H1 (cell line): ENCODE measurements around the gene ALAS1. TPM values are rescaled to one million over a fixed set of nuclear protein-coding genes. Genes with fewer than 3 reads are reported as not detected.

Source experiments
- CTCF ChIA-PET: fragments of 300-600 bp; sonication (Branson Sonifier 250); formaldehyde crosslinking; loops from one replicate; lab custom pipeline; 2021; ENCODE audit not compliant: partially characterized antibody; lab: Charles Lee
- POLR2A ChIA-PET: fragments of 300-600 bp; sonication (Branson Sonifier 250); formaldehyde crosslinking; loops from one replicate; lab custom pipeline; 2021; ENCODE audit warnings: inconsistent platforms; ENCODE audit not compliant: partially characterized antibody; lab: Charles Lee
- DNase-seq, 2 experiments: peaks; one replicate each; pipeline versions ENCODE4 v3.0.0 to v3.0.0-alpha.2; 2010 to 2022; ENCODE audit warnings: low spot score in 2 of 2, low read depth in 1 of 2, mixed read lengths in 1 of 2
- FAIRE-seq: peaks from 2 replicates; lab custom pipeline; 2011; peaks lifted over from hg19 to GRCh38; lab: Jason Lieb, UNC
- H2AFZ ChIP-seq: 2 replicates; pipeline ENCODE4 v1.8.1; 2012; ENCODE audit warnings: low read length, inconsistent platforms
- H2AK5ac ChIP-seq: 2 replicates; pipeline ENCODE4 v1.6.1; 2013; ENCODE audit warnings: low read depth, low read length
- H2BK120ac ChIP-seq: replicated peaks from 2 replicates; pipeline ENCODE3; 2013; ENCODE audit warnings: low read depth, low read length, inconsistent platforms
- H2BK12ac ChIP-seq: 2 replicates; pipeline ENCODE4 v1.6.1; 2013; ENCODE audit warnings: low read depth, low read length
- H2BK15ac ChIP-seq: 2 replicates; pipeline ENCODE4 v1.6.1; 2013; ENCODE audit warnings: low read length
- H2BK20ac ChIP-seq: 2 replicates; pipeline ENCODE4 v1.6.1; 2013; ENCODE audit warnings: low read length
- H2BK5ac ChIP-seq: 2 replicates; pipeline ENCODE4 v1.6.1; 2013; ENCODE audit warnings: low read depth, low read length
- H3K14ac ChIP-seq: 2 replicates; pipeline ENCODE4 v1.6.1; 2013; ENCODE audit warnings: inconsistent platforms; ENCODE audit not compliant: insufficient read length
- H3K18ac ChIP-seq: 2 replicates; pipeline ENCODE4 v1.6.1; 2013; ENCODE audit warnings: low read length; ENCODE audit errors: extremely low read depth
- H3K23ac ChIP-seq: 2 replicates; pipeline ENCODE4 v1.6.1; 2013; ENCODE audit warnings: inconsistent platforms; ENCODE audit not compliant: insufficient read length
- H3K23me2 ChIP-seq: 2 replicates; pipeline ENCODE4 v1.6.1; 2013; ENCODE audit warnings: low read depth, low read length
- H3K27ac ChIP-seq: 2 replicates; pipeline ENCODE4 v1.6.1; 2011; ENCODE audit warnings: low read depth, low read length, inconsistent platforms
- H3K27me3 ChIP-seq, 4 experiments: replicated peaks in 1 of 4; 1 replicate in 1 of 4; 2 replicates in 3 of 4; pipeline versions ENCODE4 v1.6.1 to v1.8.1; 2011 to 2013; ENCODE audit warnings: low read length in 3 of 4, mild to moderate bottlenecking in 3 of 4, inconsistent platforms in 2 of 4, mixed read lengths in 2 of 4, moderate library complexity in 1 of 4; ENCODE audit not compliant: control insufficient read depth in 3 of 4, insufficient read depth in 3 of 4; ENCODE audit errors: extremely low read depth in 1 of 4
- H3K36me3 ChIP-seq, 4 experiments: 2 replicates each; pipeline versions ENCODE4 v1.6.1 to v1.8.1; 2011 to 2013; ENCODE audit warnings: mild to moderate bottlenecking in 4 of 4, low read length in 3 of 4, moderate library complexity in 2 of 4, control low read depth in 1 of 4, inconsistent platforms in 1 of 4; ENCODE audit not compliant: insufficient read depth in 4 of 4, control insufficient read depth in 2 of 4
- H3K4ac ChIP-seq: replicated peaks from 2 replicates; pipeline ENCODE3; 2013; ENCODE audit warnings: low read length, low read depth, mixed read lengths, inconsistent platforms; ENCODE audit not compliant: insufficient read length
- H3K4me1 ChIP-seq, 4 experiments: replicated peaks in 1 of 4; 1 replicate in 1 of 4; 2 replicates in 3 of 4; pipeline versions ENCODE4 v1.6.1 to v1.8.1; 2011 to 2013; ENCODE audit warnings: low read length in 3 of 4, inconsistent platforms in 2 of 4, mixed read lengths in 1 of 4; ENCODE audit not compliant: insufficient read depth in 4 of 4, control insufficient read depth in 3 of 4
- H3K4me2 ChIP-seq, 2 experiments: 2 replicates each; pipeline versions ENCODE4 v1.6.1 to v1.8.1; 2011 to 2013; ENCODE audit warnings: low read depth in 2 of 2, low read length in 2 of 2, control low read depth in 1 of 2, inconsistent platforms in 1 of 2, mild to moderate bottlenecking in 1 of 2; ENCODE audit not compliant: insufficient read depth in 1 of 2
- H3K4me3 ChIP-seq, 4 experiments: fragments of 200-600, 300-600 bp in 1 of 4; sonication (generic), shearing (Covaris generic), sonication (Bioruptor Twin) in 1 of 4; 2 replicates each; pipeline versions ENCODE4 v1.5.1 to v1.8.1; 2011 to 2016; ENCODE audit warnings: low read length in 4 of 4, low read depth in 3 of 4, control low read depth in 2 of 4, inconsistent platforms in 2 of 4, mild to moderate bottlenecking in 2 of 4, mixed read lengths in 1 of 4, moderate library complexity in 1 of 4; ENCODE audit not compliant: insufficient read depth in 2 of 4; ENCODE audit errors: extremely low read depth in 1 of 4
- H3K56ac ChIP-seq: replicated peaks from 2 replicates; pipeline ENCODE3; 2013; ENCODE audit warnings: low read depth, mild to moderate bottlenecking, mixed read lengths, low read length, inconsistent platforms; ENCODE audit not compliant: insufficient read length
- H3K79me1 ChIP-seq: 2 replicates; pipeline ENCODE4 v1.6.1; 2013; ENCODE audit warnings: low read depth, low read length, control low read depth
- H3K79me2 ChIP-seq, 2 experiments: 2 replicates each; pipeline versions ENCODE4 v1.6.1 to v1.8.1; 2012 to 2013; ENCODE audit warnings: low read length in 2 of 2, mild to moderate bottlenecking in 2 of 2, inconsistent platforms in 1 of 2; ENCODE audit not compliant: insufficient read depth in 2 of 2, control insufficient read depth in 1 of 2
- H3K9ac ChIP-seq, 4 experiments: replicated peaks in 1 of 4; 1 replicate in 1 of 4; 2 replicates in 3 of 4; pipeline versions ENCODE4 v1.6.1 to v1.8.1; 2011 to 2013; ENCODE audit warnings: low read depth in 3 of 4, low read length in 3 of 4, control low read depth in 2 of 4, mild to moderate bottlenecking in 2 of 4, moderate library complexity in 2 of 4, inconsistent platforms in 1 of 4; ENCODE audit errors: extremely low read depth in 1 of 4
- H3K9me3 ChIP-seq, 2 experiments: 2 replicates each; pipeline versions ENCODE4 v1.6.1 to v1.8.1; 2012 to 2013; ENCODE audit warnings: mild to moderate bottlenecking in 2 of 2, moderate library complexity in 2 of 2, control low read depth in 1 of 2, inconsistent platforms in 1 of 2, low read depth in 1 of 2, low read length in 1 of 2, mixed read lengths in 1 of 2; ENCODE audit not compliant: insufficient read depth in 2 of 2
- H4K20me1 ChIP-seq, 2 experiments: replicated peaks in 1 of 2; 2 replicates each; pipeline versions ENCODE3 to v1.8.1; 2011 to 2013; ENCODE audit warnings: inconsistent platforms in 2 of 2, low read length in 2 of 2, mild to moderate bottlenecking in 1 of 2; ENCODE audit not compliant: insufficient read depth in 2 of 2, control insufficient read depth in 1 of 2
- H4K5ac ChIP-seq: 2 replicates; pipeline ENCODE4 v1.6.1; 2013; ENCODE audit warnings: low read length, low read depth, mixed read lengths, inconsistent platforms; ENCODE audit not compliant: insufficient read length
- H4K8ac ChIP-seq: 2 replicates; pipeline ENCODE4 v1.8.0; 2013; ENCODE audit warnings: mild to moderate bottlenecking, moderate library complexity, low read length, inconsistent platforms; ENCODE audit not compliant: insufficient read depth; ENCODE audit errors: extremely low read depth
- H4K91ac ChIP-seq: replicated peaks from 2 replicates; pipeline ENCODE3; 2013; ENCODE audit warnings: low read length, mixed read lengths, inconsistent platforms; ENCODE audit not compliant: insufficient read length
- CBX8 ChIP-seq: fragments of 300-800, 300-1000 bp; sonication (generic); IDR thresholded peaks from 2 replicates; pipeline ENCODE4 v1.7.1; 2016; ENCODE audit warnings: low read depth, low read length, borderline replicate concordance
- CTBP2 ChIP-seq: IDR thresholded peaks from 2 replicates; pipeline ENCODE4 v1.7.0; 2011; ENCODE audit warnings: borderline replicate concordance, mild to moderate bottlenecking, moderate library complexity, mixed read lengths, low read length; ENCODE audit not compliant: insufficient read depth, insufficient read length
- WGBS, 2 experiments: shearing (Covaris generic) in 1 of 2; methylation state at CpG; one replicate each; pipeline versions ENCODE4 v1.1.6 to v1.1.7; 2013 to 2015; ENCODE audit warnings: low lambda C conversion rate in 2 of 2, mixed read lengths in 2 of 2, inconsistent platforms in 1 of 2, low coverage in 1 of 2, missing lambda C conversion rate in 1 of 2; ENCODE audit not compliant: insufficient replicate concordance in 2 of 2, insufficient coverage in 1 of 2, insufficient read length in 1 of 2; ENCODE audit errors: extremely low coverage in 1 of 2, missing lambda C conversion rate in 1 of 2; 5-methylcytosine and 5-hydroxymethylcytosine counted together
- polyA plus RNA-seq, 7 experiments: library from polyadenylated mRNA; depleted of rRNA in 3 of 7; stranded (reverse) in 5 of 7; unstranded in 2 of 7; fragments of >200 nt in 5 of 7; fragments of 200-250 nt in 2 of 7; gene quantifications; 1 replicate in 5 of 7; 2 replicates in 1 of 7; 4 replicates in 1 of 7; pipeline versions ENCODE4 v1.2.1 to v1.2.3, GENCODE V29; 2011 to 2013; ENCODE audit warnings: missing spikeins in 2 of 7, mixed read lengths in 2 of 7
- total RNA-seq: library from RNA; stranded (reverse); fragmentation: NEBNext Ultra II Directional; extraction: Animal tissue kit (Norgen Biotek cat#: 25700); gene quantifications from 2 replicates; pipeline ENCODE4 v1.2.1, GENCODE V29; 2021

The ALAS1 gene
- total and polyA plus RNA-seq, 2 of the 8 experiments (the other 6 are each of a cell fraction or from before 2014, with no cell fraction given), result 45.9 to 84.4 TPM

DNA sequence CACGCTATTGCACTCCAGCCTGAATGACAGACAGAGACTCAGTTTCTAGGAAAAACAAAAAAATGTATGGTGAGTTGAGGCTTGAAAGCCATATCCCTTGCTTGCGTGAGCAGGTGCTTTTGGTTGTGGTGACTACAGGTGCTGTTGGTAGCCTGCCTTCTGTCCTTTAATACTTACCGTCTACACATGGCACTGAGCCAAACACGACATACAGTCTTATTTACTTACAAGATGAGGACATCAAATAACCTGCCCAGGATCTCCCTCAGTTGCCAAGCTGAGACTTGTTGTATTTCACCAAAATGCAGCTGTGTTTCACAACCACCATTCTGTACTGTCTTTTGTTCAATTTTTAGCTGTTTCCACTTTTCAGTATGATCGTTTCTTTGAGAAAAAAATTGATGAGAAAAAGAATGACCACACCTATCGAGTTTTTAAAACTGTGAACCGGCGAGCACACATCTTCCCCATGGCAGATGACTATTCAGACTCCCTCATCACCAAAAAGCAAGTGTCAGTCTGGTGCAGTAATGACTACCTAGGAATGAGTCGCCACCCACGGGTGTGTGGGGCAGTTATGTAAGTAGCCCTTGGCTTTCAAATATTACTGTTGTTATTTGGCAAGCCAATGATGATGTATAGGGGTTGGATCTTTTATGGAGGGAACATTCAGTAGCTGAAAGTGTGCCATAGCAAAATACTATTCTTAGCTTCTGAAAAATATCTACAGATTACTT is 6.5 kb downstream of the ALAS1 start:
- 92% methylated on average over 10 of the region's 10 CpGs; no CpG with 5 or more reads in 1 of the 2 experiments for WGBS, 2 experiments
- POLR2A ChIA-PET, result interaction anchor here (0.5 to 1.5 kb wide), 2 partner anchors 74 to 186 kb away, joined by 3 to 4 read pairs; partner anchors contain the start of gene WDR82
- no peak overlapping the region for H3K14ac ChIP-seq

More for the DNA sequence above, 6.5 kb downstream of the ALAS1 start:
- no peak overlapping the region for H3K4me2 ChIP-seq
- no peak overlapping the region for H3K9ac ChIP-seq
- no peaks in the 10 kb centered on the region for H3K23me2 ChIP-seq
- no peak overlapping the region for H3K4ac ChIP-seq
- H3K27ac ChIP-seq, result no peak overlapping the region
- H3K79me2 ChIP-seq, result no peaks in the 10 kb centered on the region
- H3K27me3 ChIP-seq, result no peaks in the 10 kb centered on the region
- TF ChIP-seq CTBP2 (no peak), CBX8 (no peak)
- no peak for FAIRE-seq
- H3K23ac ChIP-seq, result no peak overlapping the region
- H4K8ac ChIP-seq, result no peak overlapping the region
- H3K56ac ChIP-seq, result no peak overlapping the region
- H3K4me1 ChIP-seq, result no peaks in the 10 kb centered on the region
- H2BK120ac ChIP-seq, result no peak overlapping the region
- H2BK5ac ChIP-seq, result no peak overlapping the region
- no peak overlapping the region for H2AFZ ChIP-seq
- H3K36me3 ChIP-seq, result peaks cover 47 to 86% (median 67%) of the 10 kb centered on the region in 4 experiments
- no peaks in the 10 kb centered on the region for H3K9me3 ChIP-seq
- no peaks in the 10 kb centered on the region for H3K79me1 ChIP-seq
- H2AK5ac ChIP-seq, result no peak overlapping the region
- H4K20me1 ChIP-seq, result peaks cover 0 to 1% of the 10 kb centered on the region in 2 experiments
- CTCF ChIA-PET, result interaction anchor here (0.8 to 4.1 kb wide), 5 partner anchors 11 to 44 kb away, joined by 3 to 28 read pairs (median 4); no protein-coding TSS in a partner anchor
- H3K4me3 ChIP-seq, result no peak overlapping the region
- no peak for DNase-seq
- H2BK15ac ChIP-seq, result no peak overlapping the region
- no peak overlapping the region for H2BK20ac ChIP-seq
- H4K5ac ChIP-seq, result no peak overlapping the region
- no peak overlapping the region for H3K18ac ChIP-seq
- H2BK12ac ChIP-seq, result no peak overlapping the region
- no peak overlapping the region for H4K91ac ChIP-seq
